Embryonic facial prominence (tissue), 1 donor: ENCODE data around the gene URB2.

Source experiments
- DNase-seq: peaks from one replicate; pipeline ENCODE4 v3.0.0-alpha.2; 2016; ENCODE audit errors: extremely low spot score

Gene URB2

DNA sequence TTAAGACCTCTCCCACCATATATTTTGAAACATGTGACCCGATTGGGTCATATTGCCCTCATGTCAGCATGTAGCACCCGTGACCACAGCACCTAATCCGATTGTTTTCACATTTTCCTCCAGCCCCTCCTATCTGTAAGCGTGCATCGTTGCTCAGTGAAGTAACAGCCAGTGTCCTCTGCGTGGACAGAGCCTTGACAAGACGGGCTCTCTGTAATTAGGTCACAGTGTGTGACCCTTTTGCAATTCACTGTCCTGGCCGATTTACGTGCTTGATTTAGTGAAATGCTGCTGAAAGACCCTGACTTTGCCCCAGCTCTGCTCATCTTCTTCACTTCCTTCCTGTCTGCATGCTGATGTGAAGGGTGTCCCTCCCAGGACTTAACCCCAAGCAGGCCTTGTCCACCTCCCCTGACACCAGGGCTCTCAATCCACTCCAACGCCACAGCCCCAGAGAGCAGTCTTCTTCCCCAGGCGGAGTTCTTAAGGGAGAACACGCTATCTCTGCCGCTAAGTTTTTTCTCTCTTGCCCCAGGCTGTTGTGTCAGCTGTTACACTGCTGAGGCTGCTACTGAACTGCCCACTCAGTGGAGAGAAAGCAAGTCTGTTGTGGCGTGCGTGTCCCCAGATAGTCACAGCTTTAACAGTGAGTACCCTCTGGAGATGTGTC is 19.4 kb downstream of the URB2 start:
- DNase-seq = no peak

DNA sequence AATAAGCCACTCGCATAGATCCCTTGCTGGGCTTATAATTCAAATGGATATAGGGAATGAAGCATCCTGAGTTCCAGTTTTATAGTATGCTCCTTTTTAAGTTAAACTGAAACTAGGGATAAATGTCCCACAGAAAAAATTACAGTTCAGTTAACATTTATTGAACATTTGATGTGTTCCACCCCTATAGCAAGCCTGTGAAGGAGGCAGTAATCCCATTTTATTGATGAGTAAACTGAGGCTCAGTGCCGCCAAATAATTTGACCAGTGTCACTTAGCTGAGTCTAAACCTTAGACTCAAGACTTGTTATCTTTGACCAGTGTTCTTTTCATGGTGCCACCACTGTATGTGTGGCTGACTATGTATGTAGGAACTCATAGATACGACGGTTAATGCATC is 22.4 kb downstream of the URB2 start:
- no peak for DNase-seq

DNA sequence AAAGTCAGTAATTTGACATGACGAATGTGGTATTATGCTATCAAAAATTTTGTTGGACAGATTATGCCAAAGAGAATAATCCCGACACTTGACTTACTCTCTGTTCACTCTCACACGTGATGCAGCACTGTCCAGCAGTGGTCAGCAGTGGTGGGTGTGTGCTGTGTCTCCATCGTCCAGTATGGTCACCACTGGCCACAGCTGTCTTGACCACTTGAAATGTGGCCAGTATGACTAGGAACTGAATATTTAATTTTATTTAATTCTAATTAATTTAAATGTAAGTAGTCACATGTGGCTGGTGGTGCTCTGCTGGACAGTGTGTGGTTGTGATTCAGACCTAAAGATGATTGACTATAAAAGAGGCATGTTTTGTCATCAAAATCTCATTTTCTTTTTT is 24.0 kb downstream of the URB2 start:
- no peak for DNase-seq

DNA sequence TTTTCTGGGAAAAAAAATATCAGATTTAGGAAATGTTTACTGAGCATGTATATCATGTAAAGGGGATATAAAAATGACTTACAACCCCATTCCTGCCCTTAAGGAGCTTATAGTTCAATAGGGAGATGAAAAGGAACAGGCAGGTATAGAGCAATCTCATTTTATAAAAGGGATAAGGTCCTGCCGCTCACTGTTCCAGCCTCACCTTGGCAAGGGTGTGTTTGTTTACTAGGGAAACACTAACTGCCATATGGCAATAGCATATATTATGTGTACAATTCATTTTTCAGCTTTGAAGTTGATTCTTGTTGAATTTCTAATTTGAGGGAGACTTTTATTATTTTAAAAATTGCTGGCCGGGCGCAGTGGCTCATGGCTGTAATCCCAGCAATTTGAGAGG is 25.5 kb downstream of the URB2 start:
- DNase-seq = no peak

DNA sequence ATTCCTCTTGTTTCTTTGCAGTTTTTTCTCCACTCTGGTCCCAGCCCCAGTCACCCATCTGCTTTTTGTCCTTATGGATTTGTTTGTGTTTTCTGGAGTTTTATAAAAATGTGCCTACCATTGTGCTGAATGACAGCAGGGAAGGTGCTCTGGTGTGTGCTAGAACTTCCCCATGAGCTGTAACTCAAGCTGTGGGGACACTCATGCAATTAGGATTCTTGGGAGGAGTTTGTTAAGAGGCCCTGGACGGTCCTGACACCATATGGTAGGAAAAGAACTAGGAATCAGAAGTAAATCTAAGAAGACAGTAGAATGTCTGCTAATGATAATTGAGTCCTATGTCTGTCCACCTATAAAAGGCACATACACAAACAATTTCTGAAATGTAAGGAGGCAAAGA is 27.4 kb downstream of the URB2 start:
- DNase-seq = no peak

DNA sequence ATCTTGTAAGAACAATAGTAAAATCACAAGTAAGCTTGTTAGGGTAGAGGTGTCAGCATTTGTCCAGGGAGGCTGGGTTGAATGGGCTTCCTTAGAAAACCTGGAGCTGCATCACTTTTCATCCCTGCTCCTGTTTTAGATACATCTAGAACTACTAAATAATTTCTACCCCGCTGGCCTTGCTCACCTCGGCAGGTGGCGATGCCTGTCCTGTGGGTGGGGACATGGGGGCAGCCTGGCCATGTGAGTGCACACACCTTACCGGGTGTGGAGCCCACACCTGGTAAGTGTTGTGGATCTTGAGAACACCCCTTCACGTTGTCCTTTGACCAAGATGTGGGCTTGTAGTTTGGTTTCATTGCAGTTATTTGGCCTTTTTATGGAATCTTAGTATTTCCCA is 29.7 kb downstream of the URB2 start:
- DNase-seq = no peak

DNA sequence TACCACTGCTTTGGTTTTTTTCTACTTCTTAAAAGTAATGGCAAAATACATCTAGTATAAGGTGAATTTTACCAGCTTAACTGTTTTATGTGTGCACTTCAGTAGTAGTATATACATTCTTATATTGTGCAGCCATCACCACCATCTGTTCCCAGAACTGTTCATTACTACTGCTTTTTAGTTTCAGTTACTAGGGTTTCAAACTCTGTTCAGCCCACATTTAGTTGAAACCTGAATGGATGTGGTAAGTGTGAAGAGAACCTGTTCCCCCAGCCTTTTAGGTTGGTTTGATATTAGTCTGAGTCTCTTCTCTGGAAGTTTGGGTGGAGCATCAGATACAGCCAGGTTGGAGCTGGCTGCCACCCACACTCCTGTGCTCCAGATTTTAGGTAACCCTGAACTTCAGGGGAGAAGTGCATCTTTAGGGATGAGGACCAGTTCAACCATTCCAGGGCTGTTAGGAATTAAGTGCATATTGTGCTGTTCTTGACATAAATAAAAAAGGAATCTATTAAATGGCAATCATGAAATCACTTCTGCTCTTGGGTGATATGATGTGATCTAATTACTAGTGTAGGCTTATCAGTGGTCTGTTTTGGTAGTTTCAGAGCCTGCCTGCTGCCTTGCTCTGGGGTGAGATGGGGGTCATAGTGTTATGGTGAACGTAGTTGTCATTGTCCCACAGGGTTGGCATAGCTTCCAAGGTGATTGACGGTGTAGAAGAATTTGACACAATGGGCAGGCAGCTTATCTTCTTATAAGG is 32.1 kb downstream of the URB2 start:
- no peak for DNase-seq

DNA sequence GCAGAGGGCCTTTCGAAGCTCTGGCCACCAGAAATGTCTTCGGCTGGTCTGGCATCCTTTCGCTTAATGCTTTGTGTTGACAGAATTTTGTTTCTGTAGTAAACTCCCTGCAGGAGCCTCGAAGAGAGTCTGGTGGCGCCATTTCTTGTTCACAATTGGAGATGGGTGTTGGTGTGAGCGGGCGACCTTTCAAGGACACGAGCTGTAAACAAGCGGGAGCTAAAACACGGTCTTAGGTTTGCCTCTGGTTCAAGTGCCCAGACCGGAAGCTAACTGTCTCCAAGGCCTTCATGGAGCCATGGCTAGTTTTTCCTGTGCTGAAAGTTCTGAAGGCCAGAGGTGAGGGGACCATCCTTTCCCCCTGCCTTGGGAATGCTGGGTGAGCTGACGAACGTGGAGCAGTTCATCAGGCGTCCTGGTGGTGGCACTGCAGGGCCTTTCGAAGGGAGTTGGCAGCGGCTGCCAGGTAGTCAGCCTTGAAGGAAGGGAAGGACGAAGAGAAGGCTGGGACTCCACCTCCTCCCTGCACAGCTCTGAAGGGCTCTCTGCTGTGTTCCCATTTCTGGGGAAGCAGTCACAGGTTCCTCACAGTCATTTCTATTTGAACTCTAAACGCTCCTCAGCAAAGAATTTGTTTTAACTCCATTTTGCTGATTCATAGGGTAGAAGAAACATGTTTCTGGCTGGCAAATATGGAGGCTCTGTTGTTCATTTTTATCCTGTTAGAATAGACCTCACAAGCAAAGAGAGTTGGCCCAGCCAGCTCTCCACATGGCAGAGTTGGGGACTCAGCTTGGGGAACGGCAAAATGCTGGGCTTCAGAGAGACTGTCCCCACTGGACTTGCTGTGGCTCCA is 35.2 kb downstream of the URB2 start:
- DNase-seq = peak; percentile 48

DNA sequence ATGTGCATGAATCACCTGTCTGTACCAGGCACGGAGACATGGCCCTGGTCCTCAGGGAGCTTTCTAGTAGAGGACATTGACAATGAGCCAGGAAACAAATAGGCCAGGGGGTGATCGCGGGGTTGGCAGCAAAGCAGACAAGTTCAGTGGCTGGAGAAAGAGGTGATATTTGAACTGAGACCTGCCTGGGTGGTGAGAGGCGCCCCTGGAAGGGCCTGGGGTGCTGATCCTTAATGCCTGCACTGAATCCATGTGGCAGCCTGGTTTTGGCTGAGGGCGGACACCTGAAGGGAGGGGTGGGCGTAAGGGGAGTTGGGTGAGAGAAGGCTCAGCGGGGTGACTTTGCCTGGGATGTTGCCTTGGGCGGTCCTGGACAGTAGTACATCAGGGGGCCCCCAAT is 35.9 kb downstream of the URB2 start:
- no peak for DNase-seq

DNA sequence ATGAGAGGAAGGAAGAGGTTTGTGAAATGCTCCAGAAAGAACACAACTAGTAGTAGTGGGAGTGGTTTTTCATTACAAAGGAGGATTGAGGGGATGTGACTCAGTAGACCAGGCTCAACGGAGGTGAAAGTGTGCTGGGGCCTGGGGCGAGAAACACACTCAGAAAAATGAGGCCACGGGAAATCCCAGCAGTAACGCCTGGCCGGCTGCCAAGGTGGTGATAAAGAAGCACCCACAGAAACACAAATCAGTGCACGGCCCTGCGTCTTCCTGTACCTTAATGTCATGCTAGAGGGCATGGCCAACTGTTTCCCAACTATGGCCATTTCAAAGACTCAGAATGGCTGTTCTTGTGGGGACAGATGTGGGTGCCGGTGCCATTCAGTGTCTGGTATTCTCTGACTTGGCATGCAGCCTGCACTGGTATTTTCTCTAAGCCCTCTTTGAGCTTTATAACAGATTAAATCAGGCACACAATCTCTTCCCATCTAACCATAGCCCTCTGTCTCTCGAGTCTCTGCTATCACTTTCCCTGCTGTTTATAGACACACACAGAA is 38.2 kb downstream of the URB2 start:
- no peak for DNase-seq

DNA sequence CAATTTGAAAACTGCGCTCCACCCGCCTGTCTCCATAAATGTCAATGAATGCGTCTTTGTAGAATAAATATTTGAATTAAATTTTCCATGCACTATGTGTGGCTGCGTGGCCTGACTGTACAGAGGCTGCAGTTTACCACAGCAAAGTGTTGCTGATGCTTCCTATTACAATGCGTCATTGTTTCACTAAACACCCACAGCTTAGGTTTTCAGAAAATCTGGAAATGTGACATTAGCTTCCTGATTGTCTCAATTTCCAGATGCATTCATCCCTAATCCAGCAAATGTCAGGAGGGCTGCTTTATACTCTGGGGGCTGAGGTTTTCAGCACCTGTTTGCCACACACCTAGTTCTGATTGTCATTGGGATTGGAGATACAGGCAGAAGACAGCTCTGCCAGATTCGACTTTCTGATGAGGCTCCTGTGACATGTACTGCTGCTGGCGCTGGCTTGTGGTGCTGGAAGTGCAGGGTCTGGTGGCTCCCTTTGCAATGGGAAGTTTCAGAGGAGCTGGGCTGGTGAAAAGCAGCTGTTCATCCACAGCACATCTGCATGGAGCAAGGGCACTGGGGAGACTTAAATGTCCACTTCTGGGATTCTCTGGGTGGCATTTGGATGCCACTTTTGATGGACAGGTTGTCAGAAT is 40.0 kb downstream of the URB2 start:
- DNase-seq = no peak

DNA sequence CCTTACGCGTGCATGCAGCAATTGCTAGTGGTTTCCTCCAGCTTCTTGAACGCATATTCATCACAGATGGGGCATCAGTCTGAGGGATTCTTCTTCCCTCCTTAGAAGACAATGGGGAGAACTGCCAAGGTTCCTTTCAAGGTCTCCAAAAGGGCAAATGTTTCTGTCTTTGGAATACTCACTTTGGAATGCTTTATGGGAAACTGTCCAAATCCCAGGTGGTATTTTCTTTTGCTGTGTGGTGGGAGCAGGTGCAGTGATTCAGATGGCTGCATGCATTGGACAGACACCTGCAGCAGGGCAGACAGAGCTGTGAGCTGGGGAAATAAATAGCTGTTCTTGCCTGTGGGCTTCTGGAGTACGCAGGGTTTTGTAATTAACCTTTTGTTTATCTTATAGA is 40.5 kb downstream of the URB2 start:
- no peak for DNase-seq

DNA sequence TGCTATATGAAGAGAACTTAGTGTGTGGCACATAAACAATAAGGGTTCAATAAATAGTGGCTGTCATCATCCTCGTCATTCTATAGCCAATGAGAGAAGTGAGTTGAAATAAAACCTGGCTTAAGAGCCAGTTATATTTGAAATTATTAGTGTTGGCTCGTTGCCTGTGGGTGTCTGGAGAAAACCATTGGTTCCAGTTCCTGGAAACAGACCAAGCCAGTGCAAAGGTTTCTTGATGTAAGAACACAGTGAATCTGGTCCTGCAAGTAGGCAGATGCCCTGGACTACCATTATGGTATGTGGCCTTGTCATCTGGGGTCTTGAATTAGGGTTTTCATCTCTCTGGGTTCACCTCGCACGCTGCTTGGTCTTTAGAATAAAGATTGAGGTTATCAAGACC is 43.3 kb downstream of the URB2 start:
- DNase-seq = no peak

DNA sequence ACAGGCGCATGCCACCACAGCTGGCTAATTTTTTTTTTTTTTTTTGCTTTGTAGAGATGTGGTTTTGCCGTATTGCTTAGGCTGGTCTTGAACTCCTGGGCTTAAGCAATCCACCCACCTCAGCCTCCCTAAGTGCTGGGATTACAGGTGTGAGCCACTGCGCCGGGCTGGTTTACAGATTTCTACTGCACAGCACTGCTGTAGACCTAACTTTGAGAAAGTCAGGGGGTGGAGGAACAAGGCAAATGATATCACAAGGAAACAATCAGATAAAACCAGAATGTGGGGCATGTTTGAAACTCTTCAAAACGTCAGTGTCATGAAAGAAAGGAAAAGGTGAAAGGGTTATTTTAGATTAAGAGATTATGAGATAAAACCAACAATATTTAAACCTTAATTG is 45.3 kb downstream of the URB2 start:
- DNase-seq = no peak

DNA sequence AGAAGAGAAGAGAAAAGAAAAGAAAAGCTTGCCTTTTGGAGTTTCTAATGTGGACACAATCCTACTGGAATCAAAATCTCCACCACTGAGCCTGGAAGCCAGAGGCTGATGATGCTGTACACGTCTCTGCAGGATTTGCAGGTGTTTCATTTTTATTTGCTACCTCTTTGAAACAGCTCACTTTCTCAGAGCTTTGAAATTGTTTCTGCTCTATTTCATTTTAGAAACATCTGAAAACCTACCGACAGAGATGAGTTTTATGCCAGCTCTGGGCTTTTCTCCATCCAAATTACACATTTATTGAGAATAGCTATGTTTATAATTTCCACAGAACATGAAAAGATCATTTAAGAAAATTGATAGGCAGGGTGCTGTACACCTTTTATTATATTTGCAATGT is 46.2 kb downstream of the URB2 start:
- no peak for DNase-seq

DNA sequence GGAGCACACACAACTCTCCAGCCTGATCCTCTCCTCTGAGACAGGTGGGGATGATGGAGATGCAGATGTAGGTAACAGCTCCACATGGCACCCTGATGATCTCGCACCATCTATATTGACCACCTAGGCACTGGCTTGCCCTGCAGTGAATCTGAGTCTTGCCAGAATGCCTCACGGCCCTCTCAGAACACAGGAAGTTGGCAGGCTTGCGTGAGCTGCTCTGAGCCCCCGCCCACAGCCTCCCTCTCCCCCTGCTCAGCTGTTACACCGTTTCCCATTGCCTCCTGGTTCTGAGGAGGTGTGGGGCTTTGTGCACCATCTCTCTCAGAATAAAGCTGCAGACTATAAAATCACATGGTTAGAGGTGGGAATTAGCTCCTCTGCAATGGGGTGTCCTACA is 48.0 kb downstream of the URB2 start:
- DNase-seq = no peak

DNA sequence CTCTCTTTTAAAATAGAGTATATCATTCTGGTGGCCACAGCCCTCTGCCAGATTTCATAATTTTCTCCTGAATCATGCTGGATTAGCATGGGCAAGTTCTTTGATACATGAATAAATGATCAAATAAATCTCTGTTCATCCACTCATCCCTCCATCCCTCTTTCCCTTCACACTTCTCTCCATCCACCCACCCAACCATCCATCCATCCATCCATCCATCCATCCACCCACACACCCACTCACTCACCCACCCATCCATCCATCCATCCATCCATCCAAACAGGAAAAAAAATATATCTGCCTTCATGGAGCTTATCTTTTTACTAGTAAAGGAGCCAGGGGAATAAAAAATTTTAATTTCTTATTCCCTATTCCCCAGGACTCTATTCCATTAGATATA is 49.3 kb downstream of the URB2 start:
- no peak for DNase-seq

DNA sequence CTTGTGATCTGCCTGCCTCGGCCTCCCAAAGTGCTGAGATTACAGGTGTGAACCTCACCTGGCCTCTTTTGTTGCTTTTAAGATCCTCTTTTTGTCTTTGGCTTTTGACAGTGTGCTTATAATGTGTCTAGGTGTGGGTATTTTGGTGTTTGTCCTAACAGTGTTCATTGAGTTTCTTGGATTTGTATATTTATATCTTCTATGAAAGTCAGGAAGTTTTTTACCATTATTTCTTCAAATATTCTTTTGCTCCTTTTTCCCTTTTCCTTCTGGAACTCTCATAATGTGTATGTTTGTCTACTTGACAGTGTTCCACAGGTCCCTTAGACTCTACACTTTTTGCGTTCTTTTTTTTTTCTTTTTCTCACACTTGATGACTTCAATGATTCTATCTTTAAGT is 59.1 kb downstream of the URB2 start:
- DNase-seq = no peak

DNA sequence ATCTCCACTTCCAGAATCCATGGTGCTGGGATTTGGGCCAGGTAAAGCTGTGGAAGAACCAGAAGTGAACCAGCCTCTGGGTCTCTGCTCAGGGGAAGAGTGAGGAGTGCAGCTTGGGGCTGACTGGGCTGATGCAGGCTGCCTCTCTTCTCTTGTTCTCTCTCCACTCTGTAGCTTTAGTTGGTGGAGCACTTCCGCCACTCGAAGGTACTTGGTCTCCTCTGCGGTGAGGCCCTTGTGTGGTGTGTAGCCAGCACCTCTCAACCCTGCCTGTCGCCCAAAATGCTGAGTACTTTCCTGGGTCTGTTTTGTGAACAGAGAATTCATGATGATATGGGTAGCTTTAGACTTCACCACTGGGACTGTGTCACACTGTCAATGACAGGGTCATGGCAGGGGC is 63.2 kb downstream of the URB2 start:
- no peak for DNase-seq

DNA sequence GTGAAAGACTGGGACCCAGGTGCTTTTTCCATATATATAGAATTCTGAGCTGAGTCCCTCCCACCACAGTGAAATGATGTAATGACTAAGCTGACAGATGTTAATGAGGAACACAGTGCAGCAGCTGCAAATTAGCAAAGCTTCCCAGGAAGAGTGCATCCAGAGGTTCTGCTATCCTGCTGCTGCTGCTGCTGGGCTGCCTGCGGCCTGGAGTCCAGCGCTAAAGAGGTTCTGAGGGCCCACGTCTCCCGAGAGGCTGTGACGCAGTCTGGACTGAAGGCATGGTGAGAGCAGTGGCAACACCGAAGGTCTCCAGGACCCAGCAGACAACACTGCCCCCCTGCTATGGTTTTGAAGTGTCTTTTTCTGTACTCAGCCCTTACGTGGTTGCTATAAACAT is 63.9 kb downstream of the URB2 start:
- DNase-seq = no peak

DNA sequence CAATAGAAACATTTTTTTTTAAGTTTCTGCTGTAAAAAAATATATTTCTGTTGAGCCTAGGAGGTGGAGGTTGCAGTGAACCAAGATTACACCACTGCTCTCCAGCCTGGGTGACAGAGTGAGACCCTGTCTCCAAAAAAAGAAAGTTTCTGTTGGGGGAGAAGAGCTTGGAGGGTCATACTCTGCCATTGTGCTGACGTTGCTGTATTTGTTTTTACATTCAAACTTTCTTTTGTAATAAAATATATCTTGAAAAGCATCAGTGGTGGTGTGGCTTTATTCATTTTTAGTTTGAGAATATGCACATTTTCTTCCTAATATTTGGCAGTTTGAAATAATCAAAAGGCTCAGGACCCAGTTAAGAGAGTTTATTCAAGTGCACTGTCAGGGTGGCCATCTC is 64.6 kb downstream of the URB2 start:
- no peak for DNase-seq

DNA sequence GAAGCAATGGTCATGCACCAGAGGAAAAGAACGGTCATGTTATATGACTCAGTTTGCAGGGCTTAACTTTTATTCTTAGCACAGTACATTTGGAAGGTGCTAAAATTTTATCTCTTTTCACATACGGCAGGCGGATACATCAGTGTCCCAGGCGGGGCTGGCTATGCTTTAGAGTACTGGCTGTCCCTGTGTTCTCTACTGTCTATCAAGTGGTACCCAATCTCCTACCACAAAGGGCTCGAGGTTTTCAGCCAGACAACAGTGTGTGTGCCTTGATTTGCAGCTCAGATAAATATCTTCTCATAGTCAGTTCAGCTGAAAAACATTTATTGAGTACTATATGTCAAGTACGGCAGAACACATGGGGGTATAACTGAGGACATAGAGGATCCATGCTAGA is 65.3 kb downstream of the URB2 start:
- DNase-seq = no peak
